ENCODE measurements around the gene ATP10A.

ATP10A gene

GRCh38 chr15:25633862-25634261, 229.3 kb downstream of the ATP10A start:
- DNase-seq, result no peak

GRCh38 chr15:25631971-25632370, 231.2 kb downstream of the ATP10A start:
- DNase-seq, result no peak

Data from NCI-H510A (cell line).